HL-60 (cell line): ENCODE results near the gene WIPF2.

Experiments used
- POLR2AphosphoS5 ChIP-seq: IDR thresholded peaks from 2 replicates; pipeline ENCODE4 v1.6.1; 2012; ENCODE audit warnings: low read depth
- SPI1 ChIP-seq: IDR thresholded peaks from 2 replicates; pipeline ENCODE4 v1.6.1; 2012; ENCODE audit warnings: low read depth, mild to moderate bottlenecking, borderline replicate concordance
- TF ChIP-seq, protein P1 (sequence below): IDR thresholded peaks from one replicate; pipeline ENCODE4 v1.5.1; 2011; ENCODE audit warnings: low read length, control low read depth, inconsistent platforms; ENCODE audit not compliant: insufficient read depth

DNA sequence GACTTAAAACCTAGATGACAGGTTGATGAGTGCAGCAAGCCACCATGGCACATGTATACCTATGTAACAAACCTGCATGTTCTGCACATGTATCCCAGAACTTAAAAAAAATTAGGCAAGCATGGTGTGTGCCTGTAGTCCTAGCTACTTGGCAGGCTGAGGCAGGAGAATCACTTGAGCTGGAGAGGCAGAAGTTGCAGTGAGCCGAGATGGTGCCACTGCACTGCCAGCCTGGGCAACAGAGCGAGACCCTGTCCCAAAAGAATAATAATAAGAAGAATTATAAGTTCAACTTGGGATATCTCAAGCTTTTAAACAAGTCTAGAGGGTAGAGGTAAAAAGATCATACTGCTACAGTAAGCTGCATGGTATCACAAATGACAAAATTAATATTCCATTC, 78.4 kb downstream of the WIPF2 start:
- TF ChIP-seq, protein P1, sequence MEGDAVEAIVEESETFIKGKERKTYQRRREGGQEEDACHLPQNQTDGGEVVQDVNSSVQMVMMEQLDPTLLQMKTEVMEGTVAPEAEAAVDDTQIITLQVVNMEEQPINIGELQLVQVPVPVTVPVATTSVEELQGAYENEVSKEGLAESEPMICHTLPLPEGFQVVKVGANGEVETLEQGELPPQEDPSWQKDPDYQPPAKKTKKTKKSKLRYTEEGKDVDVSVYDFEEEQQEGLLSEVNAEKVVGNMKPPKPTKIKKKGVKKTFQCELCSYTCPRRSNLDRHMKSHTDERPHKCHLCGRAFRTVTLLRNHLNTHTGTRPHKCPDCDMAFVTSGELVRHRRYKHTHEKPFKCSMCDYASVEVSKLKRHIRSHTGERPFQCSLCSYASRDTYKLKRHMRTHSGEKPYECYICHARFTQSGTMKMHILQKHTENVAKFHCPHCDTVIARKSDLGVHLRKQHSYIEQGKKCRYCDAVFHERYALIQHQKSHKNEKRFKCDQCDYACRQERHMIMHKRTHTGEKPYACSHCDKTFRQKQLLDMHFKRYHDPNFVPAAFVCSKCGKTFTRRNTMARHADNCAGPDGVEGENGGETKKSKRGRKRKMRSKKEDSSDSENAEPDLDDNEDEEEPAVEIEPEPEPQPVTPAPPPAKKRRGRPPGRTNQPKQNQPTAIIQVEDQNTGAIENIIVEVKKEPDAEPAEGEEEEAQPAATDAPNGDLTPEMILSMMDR = no peak
- TF ChIP-seq POLR2AphosphoS5 (no peak), SPI1 (no peak)
